Activated CD4-positive, alpha-beta T cell treated with anti-CD3 and anti-CD28 coated beads, Interleukin-2, amount 10 ng/mL, durations not matched to agents 24 days and 14 days (primary cell): ENCODE measurements around the gene KIT. TPM values are rescaled to one million over a fixed set of nuclear protein-coding genes. Genes with fewer than 3 reads are reported as not detected.

Source experiments
- DNase-seq: peaks from one replicate; pipeline ENCODE4 v3.0.0; 2022
- H3K27ac Mint-ChIP-seq: one replicate; pipeline ENCODE4 v1.8.0; 2022; ENCODE audit warnings: mild to moderate bottlenecking, mixed read lengths
- H3K27me3 Mint-ChIP-seq: one replicate; pipeline ENCODE4 v1.8.0; 2022; ENCODE audit warnings: mixed read lengths
- H3K36me3 Mint-ChIP-seq: one replicate; pipeline ENCODE4 v1.8.0; 2022; ENCODE audit warnings: low read depth, mild to moderate bottlenecking, mixed read lengths
- H3K4me1 Mint-ChIP-seq: one replicate; pipeline ENCODE4 v1.8.0; 2021; ENCODE audit warnings: mixed read lengths
- H3K4me3 Mint-ChIP-seq: one replicate; pipeline ENCODE4 v1.8.0; 2022; ENCODE audit warnings: mild to moderate bottlenecking, moderate library complexity, mixed read lengths
- H3K9me3 Mint-ChIP-seq: one replicate; pipeline ENCODE4 v1.8.0; 2021; ENCODE audit warnings: mixed read lengths
- intact Hi-C: fragments of 100-400 bp; cut with micrococcal nuclease; formaldehyde crosslinking; loops from one replicate; pipeline ENCODE4 v1.15.1; 2023
- total RNA-seq: library from RNA; stranded (reverse); gene quantifications from 2 replicates; pipeline ENCODE4 v1.2.3, GENCODE V29; 2022

KIT gene
- total RNA-seq, 1 donor from 2014 or later = 0.12 TPM

DNA sequence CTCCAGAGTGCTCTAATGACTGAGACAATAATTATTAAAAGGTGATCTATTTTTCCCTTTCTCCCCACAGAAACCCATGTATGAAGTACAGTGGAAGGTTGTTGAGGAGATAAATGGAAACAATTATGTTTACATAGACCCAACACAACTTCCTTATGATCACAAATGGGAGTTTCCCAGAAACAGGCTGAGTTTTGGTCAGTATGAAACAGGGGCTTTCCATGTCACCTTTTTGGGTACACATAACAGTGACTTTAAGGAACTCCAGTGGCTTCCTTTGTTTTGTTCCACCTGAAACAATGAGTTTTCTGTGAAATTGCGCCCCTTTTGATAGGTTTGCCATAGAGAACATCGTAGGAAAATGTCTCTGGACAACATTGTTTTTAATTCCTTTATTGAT lies 69.6 kb downstream of the KIT start:
- peaks cover 1% of the 10 kb centered on the region for H3K4me1 Mint-ChIP-seq
- H3K9me3 Mint-ChIP-seq = no peaks in the 10 kb centered on the region
- no peaks in the 10 kb centered on the region for H3K36me3 Mint-ChIP-seq
- no peak for DNase-seq
- no peak overlapping the region for H3K4me3 Mint-ChIP-seq
- H3K27me3 Mint-ChIP-seq = no peaks in the 10 kb centered on the region
- H3K27ac Mint-ChIP-seq = no peak overlapping the region
- intact Hi-C loops = no loop called here

- Mint-ChIP-seq H3K36me3 (no peaks in the 10 kb centered on the region), H3K4me3 (no peak overlapping the region), H3K9me3 (no peaks in the 10 kb centered on the region), H3K27ac (no peak overlapping the region), H3K4me1 (peaks cover 1% of the 10 kb centered on the region), H3K27me3 (no peaks in the 10 kb centered on the region)
- DNase-seq = no peak
- intact Hi-C loops = no loop called here
Observed at GRCh38 chr4:54728368-54728767, 70.6 kb downstream of the KIT start.

DNA sequence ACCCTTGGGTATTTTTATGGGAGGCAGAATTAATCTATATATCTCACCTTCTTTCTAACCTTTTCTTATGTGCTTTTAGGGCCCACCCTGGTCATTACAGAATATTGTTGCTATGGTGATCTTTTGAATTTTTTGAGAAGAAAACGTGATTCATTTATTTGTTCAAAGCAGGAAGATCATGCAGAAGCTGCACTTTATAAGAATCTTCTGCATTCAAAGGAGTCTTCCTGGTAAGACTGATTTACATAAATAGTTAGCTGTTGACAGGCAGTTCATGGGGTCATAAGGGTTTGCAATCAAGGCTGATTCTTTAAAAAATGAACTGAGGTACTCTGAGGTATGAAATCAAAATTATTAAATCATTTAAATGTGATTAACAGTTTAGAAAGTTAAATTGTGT lies 71.5 kb downstream of the KIT start:
- DNase-seq = no peak
- no peak overlapping the region for H3K27ac Mint-ChIP-seq
- H3K36me3 Mint-ChIP-seq = no peaks in the 10 kb centered on the region
- H3K4me1 Mint-ChIP-seq = peaks cover 1% of the 10 kb centered on the region
- H3K4me3 Mint-ChIP-seq = no peak overlapping the region
- H3K27me3 Mint-ChIP-seq = no peaks in the 10 kb centered on the region
- no peaks in the 10 kb centered on the region for H3K9me3 Mint-ChIP-seq
- intact Hi-C loops = no loop called here

DNA sequence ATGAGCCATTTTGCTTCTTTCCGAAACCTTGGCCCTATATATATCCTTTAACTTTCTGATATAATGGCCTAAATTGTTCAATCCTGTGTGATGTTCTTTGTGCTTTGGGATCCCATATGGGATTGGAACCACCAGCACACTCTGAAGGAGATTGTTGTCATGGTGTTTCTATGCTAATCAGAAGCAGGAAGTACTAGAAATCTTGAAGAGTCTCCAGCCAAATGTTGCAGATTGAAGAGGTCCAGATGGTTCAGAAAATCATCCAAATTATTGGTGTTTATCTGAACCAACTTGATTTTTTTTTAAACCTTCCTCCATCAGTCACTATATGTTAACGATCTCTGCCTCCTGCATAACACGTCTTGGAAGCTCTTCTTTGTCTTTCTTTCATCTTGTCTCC lies 72.8 kb downstream of the KIT start:
- no peaks in the 10 kb centered on the region for H3K36me3 Mint-ChIP-seq
- no peak for DNase-seq
- H3K9me3 Mint-ChIP-seq = no peaks in the 10 kb centered on the region
- no peaks in the 10 kb centered on the region for H3K27me3 Mint-ChIP-seq
- peaks cover 1% of the 10 kb centered on the region for H3K4me1 Mint-ChIP-seq
- H3K4me3 Mint-ChIP-seq = no peak overlapping the region
- intact Hi-C loops = no loop called here
- H3K27ac Mint-ChIP-seq = no peak overlapping the region

DNA sequence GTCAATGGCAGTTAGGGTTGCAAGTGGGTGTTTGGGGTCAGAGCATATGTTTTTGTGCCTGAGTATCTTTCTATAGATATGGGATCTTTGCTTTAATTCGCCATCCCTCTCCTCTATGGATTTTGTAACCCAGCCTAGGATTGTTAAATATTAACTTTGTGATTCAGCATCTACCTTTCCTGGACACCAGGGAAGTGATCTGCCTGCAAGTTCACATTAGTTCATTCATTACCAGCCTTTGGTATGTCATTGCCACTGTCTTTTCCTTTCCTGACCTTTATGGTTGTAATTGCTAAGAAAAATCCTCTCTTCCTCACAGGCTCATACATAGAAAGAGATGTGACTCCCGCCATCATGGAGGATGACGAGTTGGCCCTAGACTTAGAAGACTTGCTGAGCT lies 73.8 kb downstream of the KIT start:
- Mint-ChIP-seq H3K27me3 (no peaks in the 10 kb centered on the region), H3K27ac (no peak overlapping the region), H3K4me3 (no peak overlapping the region), H3K36me3 (no peaks in the 10 kb centered on the region), H3K4me1 (peaks cover 1% of the 10 kb centered on the region), H3K9me3 (no peaks in the 10 kb centered on the region)
- DNase-seq = no peak
- intact Hi-C loops = no loop called here

- no peaks in the 10 kb centered on the region for H3K36me3 Mint-ChIP-seq
- H3K27me3 Mint-ChIP-seq = no peaks in the 10 kb centered on the region
Observed at GRCh38 chr4:54731976-54732375, 74.2 kb downstream of the KIT start.

GRCh38 chr4:54737421-54737820 lies 79.7 kb downstream of the KIT start:
- no peak overlapping the region for H3K27ac Mint-ChIP-seq
- H3K27me3 Mint-ChIP-seq = no peaks in the 10 kb centered on the region
- H3K36me3 Mint-ChIP-seq = no peaks in the 10 kb centered on the region
- H3K9me3 Mint-ChIP-seq = peaks cover 3% of the 10 kb centered on the region
- no peaks in the 10 kb centered on the region for H3K4me1 Mint-ChIP-seq
- no peak for DNase-seq
- intact Hi-C loops = no loop called here
- H3K4me3 Mint-ChIP-seq = no peak overlapping the region

More at GRCh38 chr4:54731976-54732375, 74.2 kb downstream of the KIT start:
- intact Hi-C loops = no loop called here
- H3K27ac Mint-ChIP-seq = no peak overlapping the region
- H3K4me3 Mint-ChIP-seq = no peak overlapping the region
- H3K9me3 Mint-ChIP-seq = no peaks in the 10 kb centered on the region
- DNase-seq = no peak
- H3K4me1 Mint-ChIP-seq = peaks cover 1% of the 10 kb centered on the region

DNA sequence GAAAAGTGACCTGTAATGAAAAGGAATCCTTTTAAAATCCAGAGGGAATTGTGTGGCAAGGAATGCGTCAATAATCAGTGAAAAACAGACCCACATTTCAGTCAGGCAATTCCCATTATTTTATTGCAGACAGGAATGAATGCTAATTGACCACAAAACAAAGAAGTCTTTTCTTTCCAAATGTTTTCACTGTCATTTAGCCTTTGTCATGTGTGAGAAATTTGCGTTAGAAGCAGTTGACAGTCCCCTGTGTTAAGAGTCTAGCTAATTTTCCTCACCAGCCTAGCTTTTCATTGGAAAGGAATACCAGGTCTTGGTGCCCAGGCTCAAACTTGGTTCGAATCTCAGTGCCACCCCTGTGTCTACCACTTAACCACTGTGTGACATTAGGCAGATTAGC lies 83.4 kb downstream of the KIT start:
- Mint-ChIP-seq H3K27ac (no peak overlapping the region), H3K27me3 (no peaks in the 10 kb centered on the region), H3K9me3 (peaks cover 6% of the 10 kb centered on the region), H3K36me3 (no peaks in the 10 kb centered on the region), H3K4me3 (no peak overlapping the region), H3K4me1 (no peaks in the 10 kb centered on the region)
- intact Hi-C loops = no loop called here
- DNase-seq = no peak

- Mint-ChIP-seq H3K27me3 (no peaks in the 10 kb centered on the region), H3K4me3 (no peak overlapping the region), H3K4me1 (peaks cover 2% of the 10 kb centered on the region), H3K9me3 (peaks cover 6% of the 10 kb centered on the region), H3K36me3 (no peaks in the 10 kb centered on the region), H3K27ac (no peak overlapping the region)
- intact Hi-C loops = no loop called here
- DNase-seq = no peak
Observed at GRCh38 chr4:54742636-54743399, 85.1 kb downstream of the KIT start.

DNA sequence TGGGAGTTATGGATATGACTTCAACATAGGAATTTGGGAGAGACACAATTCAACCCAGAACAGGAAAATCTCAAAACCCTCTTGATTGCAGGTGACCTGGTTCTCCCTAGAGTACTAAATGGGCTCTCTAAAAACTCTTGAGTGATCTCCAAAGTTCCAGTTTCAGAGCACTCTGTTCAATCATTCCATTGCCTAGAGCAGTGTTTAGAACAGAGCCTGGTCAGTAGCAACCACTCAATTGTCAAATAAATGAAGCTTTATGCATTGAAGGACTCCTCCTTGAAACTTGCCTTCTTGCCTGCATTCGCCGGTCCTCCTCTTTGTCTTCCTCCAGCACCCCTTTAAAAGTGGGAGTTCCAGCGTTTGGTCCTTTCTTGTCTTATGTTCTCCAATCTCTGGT lies 85.8 kb downstream of the KIT start:
- Mint-ChIP-seq H3K36me3 (no peaks in the 10 kb centered on the region), H3K4me3 (no peak overlapping the region), H3K4me1 (peaks cover 2% of the 10 kb centered on the region), H3K27me3 (no peaks in the 10 kb centered on the region), H3K27ac (no peak overlapping the region), H3K9me3 (peaks cover 4% of the 10 kb centered on the region)
- intact Hi-C loops = no loop called here
- no peak for DNase-seq

- intact Hi-C loops = no loop called here
- peaks cover 2% of the 10 kb centered on the region for H3K4me1 Mint-ChIP-seq
- no peak overlapping the region for H3K27ac Mint-ChIP-seq
- H3K9me3 Mint-ChIP-seq = peaks cover 3% of the 10 kb centered on the region
- no peak for DNase-seq
- no peak overlapping the region for H3K4me3 Mint-ChIP-seq
- H3K27me3 Mint-ChIP-seq = no peaks in the 10 kb centered on the region
- H3K36me3 Mint-ChIP-seq = no peaks in the 10 kb centered on the region
Observed at GRCh38 chr4:54744487-54744886, 86.7 kb downstream of the KIT start.

GRCh38 chr4:54745031-54745770 lies 87.4 kb downstream of the KIT start:
- intact Hi-C loops = no loop called here
- Mint-ChIP-seq H3K27me3 (no peaks in the 10 kb centered on the region), H3K9me3 (peaks cover 3% of the 10 kb centered on the region), H3K27ac (no peak overlapping the region), H3K4me3 (no peak overlapping the region), H3K36me3 (no peaks in the 10 kb centered on the region), H3K4me1 (peaks cover 2% of the 10 kb centered on the region)
- no peak for DNase-seq

GRCh38 chr4:54746218-54746617 lies 88.5 kb downstream of the KIT start:
- intact Hi-C loops = no loop called here
- Mint-ChIP-seq H3K36me3 (no peaks in the 10 kb centered on the region), H3K4me3 (no peak overlapping the region), H3K4me1 (peaks cover 2% of the 10 kb centered on the region), H3K27ac (no peak overlapping the region), H3K9me3 (peaks cover 3% of the 10 kb centered on the region), H3K27me3 (no peaks in the 10 kb centered on the region)
- DNase-seq = no peak

DNA sequence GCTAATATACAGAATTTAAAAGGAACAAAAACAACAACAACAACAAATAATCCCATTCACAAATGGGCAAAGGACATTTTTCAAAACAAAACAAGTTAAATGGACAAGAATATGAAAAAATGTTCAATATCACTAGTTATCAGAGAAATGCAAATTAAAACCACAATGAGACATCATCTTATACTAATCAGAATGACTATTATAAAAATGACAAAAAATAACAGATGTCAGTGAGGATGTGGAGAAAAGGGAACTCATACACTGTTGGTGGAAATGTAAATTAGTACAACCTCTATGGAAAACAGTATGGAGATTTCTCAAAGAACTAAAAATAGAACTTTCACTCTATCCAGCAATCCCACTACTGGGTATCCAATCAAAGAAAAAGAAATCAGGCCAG lies 92.6 kb downstream of the KIT start:
- peaks cover 2% of the 10 kb centered on the region for H3K4me1 Mint-ChIP-seq

More for the DNA sequence above, 92.6 kb downstream of the KIT start:
- intact Hi-C loops = no loop called here
- Mint-ChIP-seq H3K27me3 (no peaks in the 10 kb centered on the region), H3K4me3 (no peak overlapping the region), H3K27ac (no peak overlapping the region), H3K36me3 (no peaks in the 10 kb centered on the region), H3K9me3 (no peaks in the 10 kb centered on the region)
- no peak for DNase-seq
